SIG-M5 treated with dmso at 0.1 percent for 504 hours (cell line): ENCODE data around the gene MANF.
"Not testable (repeated sequence)": the region's sequence is repeated elsewhere in the genome, so short reads cannot be mapped to it uniquely, and the experiment has no call there.

ENCODE experiments used
- DNase-seq: peaks from one replicate; lab custom pipeline; 2025; ENCODE audit not compliant: unreplicated experiment; lab: John Stamatoyannopoulos, UW

The MANF gene

DNA sequence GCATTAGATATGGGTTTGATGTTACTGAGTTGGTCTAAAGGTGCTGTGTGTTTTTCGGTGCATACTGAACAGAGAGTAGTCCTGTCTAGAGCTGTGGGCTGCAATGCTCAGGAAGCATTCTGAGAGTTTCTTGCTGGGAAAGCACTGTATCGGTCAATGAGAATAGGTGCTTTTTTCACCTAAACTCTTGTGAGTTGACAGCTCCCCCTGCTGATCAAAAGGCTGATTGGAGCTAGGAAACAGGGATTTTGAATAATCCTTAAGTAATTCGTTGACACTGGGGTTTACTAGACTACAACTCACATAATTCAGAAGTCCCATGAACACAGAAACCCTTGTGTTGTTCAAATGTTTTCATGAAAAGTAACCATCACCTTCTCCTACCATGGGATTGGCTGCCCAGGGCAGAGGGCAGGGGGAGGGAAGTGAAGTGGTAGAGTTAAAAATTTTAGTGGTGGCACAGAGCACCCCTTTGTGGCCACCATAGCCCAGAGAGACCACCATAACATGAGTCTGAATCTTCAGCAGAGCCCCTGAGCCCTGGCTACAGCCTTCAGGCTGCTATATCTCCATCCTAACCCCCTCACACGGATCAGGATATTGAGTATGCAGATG lies 13.0 kb upstream of the MANF start:
- peak; percentile 64 for DNase-seq

GRCh38 chr3:51373658-51374421 lies 11.3 kb upstream of the MANF start:
- DNase-seq, result no peak

GRCh38 chr3:51374456-51374855 lies 10.6 kb upstream of the MANF start:
- no peak for DNase-seq

- DNase-seq, result no peak
These were observed 10.0 kb upstream of the MANF start for GRCh38 chr3:51375136-51375535.

- no peak for DNase-seq
These were observed 9.5 kb upstream of the MANF start for GRCh38 chr3:51375571-51375970.

- DNase-seq, result no peak
These were observed 7.0 kb upstream of the MANF start for GRCh38 chr3:51378065-51378464.

GRCh38 chr3:51378726-51379125 lies 6.4 kb upstream of the MANF start:
- no peak for DNase-seq

- no peak for DNase-seq
These were observed 5.8 kb upstream of the MANF start for GRCh38 chr3:51379301-51379700.

- no peak for DNase-seq
These were observed 5.2 kb upstream of the MANF start for GRCh38 chr3:51379746-51380455.

DNA sequence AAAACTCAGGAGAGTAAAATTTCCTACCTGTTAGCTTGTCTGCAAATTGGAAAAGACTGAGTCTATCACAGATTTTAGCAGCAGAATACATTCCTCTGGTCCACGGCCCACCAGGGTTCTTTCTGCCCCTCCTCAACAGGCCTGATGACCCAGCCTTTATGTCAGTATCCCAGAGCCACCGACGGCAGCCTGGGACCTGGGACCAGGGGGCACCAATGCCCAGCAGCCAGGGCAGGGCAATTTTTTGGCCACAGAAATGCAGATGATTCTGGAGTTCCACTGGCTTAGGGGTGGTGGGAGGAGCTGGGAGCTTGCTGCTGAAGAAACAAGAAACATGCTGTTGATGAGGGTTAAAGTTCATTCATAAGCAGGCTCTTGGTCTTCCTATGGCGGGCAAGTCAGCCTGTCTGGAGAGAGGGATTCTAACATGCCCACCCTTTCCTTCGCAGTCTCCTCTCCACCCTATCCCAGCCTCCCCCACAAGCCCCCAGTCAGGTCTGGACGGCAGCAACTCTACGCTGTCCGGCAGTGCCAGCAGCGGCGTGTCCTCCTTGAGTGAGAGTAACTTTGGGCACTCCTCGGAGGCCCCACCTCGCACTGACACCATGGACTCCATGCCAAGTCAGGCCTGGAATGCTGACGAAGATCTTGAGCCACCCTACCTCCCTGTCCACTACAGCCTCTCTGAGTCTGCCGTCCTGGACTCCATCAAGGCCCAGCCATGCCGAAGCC lies 4.3 kb upstream of the MANF start:
- DNase-seq, result no peak

DNA sequence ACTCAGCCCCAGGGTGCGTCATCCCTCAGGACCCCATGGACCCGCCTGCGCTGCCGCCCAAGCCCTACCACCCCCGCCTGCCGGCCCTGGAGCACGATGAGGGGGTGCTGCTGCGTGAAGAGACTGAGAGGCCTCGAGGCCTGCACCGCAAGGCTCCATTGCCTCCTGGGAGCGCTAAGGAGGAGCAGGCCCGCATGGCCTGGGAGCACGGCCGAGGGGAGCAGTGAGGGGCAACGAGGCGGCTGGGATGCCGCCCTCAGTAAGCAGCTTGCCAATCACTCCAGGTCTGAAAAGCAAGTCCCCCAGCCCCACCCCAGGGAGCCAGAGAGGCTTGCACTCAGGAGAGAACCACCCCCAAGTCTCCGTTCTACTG lies 3.8 kb upstream of the MANF start:
- DNase-seq, result no peak

GRCh38 chr3:51382076-51382745 lies 2.9 kb upstream of the MANF start:
- no peak for DNase-seq

- DNase-seq, result no peak
These were observed 2.0 kb upstream of the MANF start for GRCh38 chr3:51382947-51383578.

DNA sequence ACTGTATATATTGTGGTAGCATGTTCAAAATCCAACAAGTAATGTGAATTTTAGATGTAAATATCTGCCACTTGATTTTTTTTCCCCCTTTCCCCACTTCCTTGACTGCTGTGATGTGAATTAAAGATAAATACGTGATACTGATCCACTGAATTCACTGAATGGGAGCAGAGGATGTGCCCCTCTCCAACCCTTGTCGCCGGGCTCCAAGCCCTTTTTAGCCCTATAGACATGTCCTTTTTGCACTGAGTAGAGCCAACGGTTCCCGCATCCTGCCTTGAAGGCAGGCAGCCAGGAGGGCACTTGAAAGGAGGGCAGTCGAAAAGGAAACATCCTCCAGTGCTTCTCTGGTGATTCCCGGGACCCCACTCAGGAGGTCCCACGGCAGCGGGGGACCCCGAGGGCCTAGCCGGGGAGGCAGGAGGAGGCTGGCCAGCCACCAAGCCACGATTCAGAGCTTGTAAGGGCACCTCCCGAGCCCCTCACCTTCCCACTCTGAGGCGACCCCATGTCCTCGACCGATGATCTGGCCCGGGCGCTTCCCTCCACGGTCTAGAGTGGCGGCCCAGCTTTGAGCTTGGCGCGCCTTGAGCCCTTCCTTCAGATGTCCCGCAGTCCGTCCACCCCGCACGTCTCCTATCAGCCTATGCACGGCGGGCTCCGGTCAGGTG lies 901 bp upstream of the MANF start:
- DNase-seq, result no peak

DNA sequence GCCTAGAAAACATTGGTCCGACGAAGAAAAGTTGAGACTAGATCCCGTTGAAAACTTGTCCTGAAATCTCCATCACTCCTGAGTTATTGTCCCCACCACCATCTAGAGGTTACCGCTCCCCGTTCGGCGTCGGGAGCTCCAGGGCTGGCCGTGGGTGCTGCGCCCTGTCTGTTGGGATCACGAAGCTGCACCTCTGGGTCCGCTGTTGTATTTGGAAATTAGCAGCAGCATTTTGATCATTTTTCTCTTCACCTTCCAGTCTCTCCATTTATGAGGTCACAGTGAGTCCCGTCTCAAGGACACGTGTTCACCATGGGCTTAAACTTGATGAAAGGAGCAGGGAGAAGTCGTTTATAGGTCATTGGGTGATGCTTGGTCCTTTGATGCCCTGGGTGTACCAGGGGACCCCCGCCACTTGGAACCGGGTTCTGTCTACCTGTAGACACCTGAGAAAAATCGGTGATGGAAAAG lies 565 bp downstream of the MANF start:
- no peak for DNase-seq

GRCh38 chr3:51386159-51386851 lies 1.2 kb downstream of the MANF start:
- DNase-seq, result peak; percentile 40

GRCh38 chr3:51386852-51387229 lies 1.8 kb downstream of the MANF start:
- DNase-seq, result no peak

DNA sequence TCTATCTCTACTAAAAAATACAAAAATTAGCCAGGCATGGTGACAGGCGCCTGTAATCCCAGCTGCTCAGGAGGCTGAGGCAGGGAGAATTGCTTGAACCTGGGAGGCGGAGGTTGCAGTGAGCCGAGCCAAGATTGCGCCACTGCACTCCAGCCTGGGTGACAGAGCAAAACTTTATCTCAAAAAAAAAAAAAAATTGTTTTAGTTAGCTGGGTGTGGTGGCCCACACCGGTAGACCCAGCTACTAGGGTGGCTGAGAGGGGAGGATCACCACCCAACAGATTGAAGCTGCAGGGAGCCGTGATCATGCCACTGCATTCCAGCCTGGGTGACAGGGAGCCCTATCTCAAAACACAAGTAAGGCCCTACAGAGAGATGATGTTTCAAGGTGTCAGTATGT lies 2.2 kb downstream of the MANF start:
- DNase-seq, result not testable (repeated sequence)

GRCh38 chr3:51388286-51389029 lies 3.4 kb downstream of the MANF start:
- DNase-seq, result peak; percentile 85
